ENCODE results near the gene AFAP1L2.

DNA sequence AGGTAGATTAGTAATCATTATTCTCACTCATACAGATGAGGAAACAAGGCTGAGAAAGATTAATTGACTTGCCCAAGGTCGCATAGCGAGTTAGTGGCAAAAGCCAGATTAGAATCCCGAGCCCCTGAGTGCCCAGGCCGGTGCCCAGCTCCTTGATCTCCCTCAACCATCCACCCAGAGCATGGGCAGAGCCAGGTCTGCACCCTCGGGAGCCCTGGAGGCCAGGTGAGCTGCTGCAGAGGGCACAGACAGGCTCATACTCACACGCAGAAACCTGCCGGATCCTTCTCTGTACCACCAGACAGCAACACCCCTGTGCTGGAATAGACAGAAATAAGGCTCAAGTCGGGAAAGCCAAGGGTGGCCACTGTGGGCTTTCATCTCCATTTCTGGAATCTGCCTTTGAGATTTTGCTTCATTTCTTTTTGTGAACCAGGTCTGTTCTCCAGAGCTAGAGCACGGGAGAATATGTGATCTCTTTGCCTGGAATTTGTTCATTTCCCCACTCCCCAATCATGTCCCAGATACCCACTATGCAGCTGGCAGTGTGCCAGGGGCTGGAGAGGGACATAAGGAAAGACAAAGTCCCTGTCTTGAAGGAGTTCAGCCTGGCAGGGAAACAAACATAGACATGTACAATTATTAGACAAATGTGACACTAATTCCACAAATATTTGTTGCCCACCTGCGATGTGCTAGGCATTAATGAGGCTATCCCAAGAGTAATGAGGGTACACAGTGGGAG lies 5.5 kb downstream of the AFAP1L2 start:
- TF ChIP-seq, protein P1, sequence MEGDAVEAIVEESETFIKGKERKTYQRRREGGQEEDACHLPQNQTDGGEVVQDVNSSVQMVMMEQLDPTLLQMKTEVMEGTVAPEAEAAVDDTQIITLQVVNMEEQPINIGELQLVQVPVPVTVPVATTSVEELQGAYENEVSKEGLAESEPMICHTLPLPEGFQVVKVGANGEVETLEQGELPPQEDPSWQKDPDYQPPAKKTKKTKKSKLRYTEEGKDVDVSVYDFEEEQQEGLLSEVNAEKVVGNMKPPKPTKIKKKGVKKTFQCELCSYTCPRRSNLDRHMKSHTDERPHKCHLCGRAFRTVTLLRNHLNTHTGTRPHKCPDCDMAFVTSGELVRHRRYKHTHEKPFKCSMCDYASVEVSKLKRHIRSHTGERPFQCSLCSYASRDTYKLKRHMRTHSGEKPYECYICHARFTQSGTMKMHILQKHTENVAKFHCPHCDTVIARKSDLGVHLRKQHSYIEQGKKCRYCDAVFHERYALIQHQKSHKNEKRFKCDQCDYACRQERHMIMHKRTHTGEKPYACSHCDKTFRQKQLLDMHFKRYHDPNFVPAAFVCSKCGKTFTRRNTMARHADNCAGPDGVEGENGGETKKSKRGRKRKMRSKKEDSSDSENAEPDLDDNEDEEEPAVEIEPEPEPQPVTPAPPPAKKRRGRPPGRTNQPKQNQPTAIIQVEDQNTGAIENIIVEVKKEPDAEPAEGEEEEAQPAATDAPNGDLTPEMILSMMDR (IDR thresholded peaks at IDR 0.05): no peak
- TF ChIP-seq POLR2AphosphoS5 (IDR thresholded peaks at IDR 0.05; ENCODE audit: low read depth, low read length) (no peak), SIN3A (IDR thresholded peaks at IDR 0.05; ENCODE audit: borderline replicate concordance, insufficient read depth, low read depth, low read length) (no peak)

Measured in Panc1 (cell line).